OCI-LY7 (cell line): ENCODE data around the gene HACD3. TPM values are rescaled to one million over a fixed set of nuclear protein-coding genes. Genes with fewer than 3 reads are reported as not detected.

Experiments used
- BruUV-seq: library from RNA; stranded (reverse); fragments of 400-500 nt; replicated peaks from 2 replicates; lab custom pipeline; 2021; lab: Mats Ljungman, UMichigan
- CTCF ChIA-PET: fragments of 300-600 bp; sonication (Branson Sonifier 250); formaldehyde crosslinking; loops from one replicate; lab custom pipeline; 2022; ENCODE audit warnings: antibody characterized with exemption; ENCODE audit not compliant: unreplicated experiment; lab: Charles Lee
- POLR2A ChIA-PET: fragments of 300-600 bp; sonication (Branson Sonifier 250); formaldehyde crosslinking; loops from one replicate; lab custom pipeline; 2022; ENCODE audit warnings: antibody characterized with exemption; lab: Charles Lee
- DNase-seq: peaks from one replicate; pipeline ENCODE4 v3.0.0-alpha.2; 2015; ENCODE audit warnings: low spot score
- H2AFZ ChIP-seq: fragments of 200-600 bp; sonication (generic), shearing (Covaris generic); 2 replicates; pipeline ENCODE4 v1.6.1; 2014; ENCODE audit warnings: mild to moderate bottlenecking, antibody characterized with exemption, low read length, moderate library complexity
- H3K27ac ChIP-seq: fragments of 200-600 bp; sonication (generic); 2 replicates; pipeline ENCODE4 v1.5.1; 2014; ENCODE audit warnings: mixed run types, low read depth, mild to moderate bottlenecking, moderate library complexity, low read length, inconsistent platforms; ENCODE audit not compliant: poor library complexity, severe bottlenecking
- H3K36me3 ChIP-seq: fragments of 200-600 bp; sonication (generic); 2 replicates; pipeline ENCODE4 v1.6.1; 2014; ENCODE audit warnings: mild to moderate bottlenecking, antibody characterized with exemption, low read length, moderate library complexity, mixed read lengths; ENCODE audit not compliant: insufficient read depth
- H3K4me1 ChIP-seq: fragments of 200-600 bp; sonication (generic); 2 replicates; pipeline ENCODE4 v1.5.1; 2014; ENCODE audit warnings: mild to moderate bottlenecking, low read length; ENCODE audit not compliant: insufficient read depth, poor library complexity, severe bottlenecking
- H3K4me2 ChIP-seq: fragments of 200-600 bp; sonication (generic); 2 replicates; pipeline ENCODE4 v1.6.1; 2014; ENCODE audit warnings: mild to moderate bottlenecking, low read length
- H3K4me3 ChIP-seq: fragments of 200-600 bp; sonication (generic); 2 replicates; pipeline ENCODE4 v1.5.1; 2014; ENCODE audit warnings: mild to moderate bottlenecking, low read depth, low read length; ENCODE audit not compliant: poor library complexity, severe bottlenecking
- H3K79me2 ChIP-seq: fragments of 200-600 bp; sonication (generic); 2 replicates; pipeline ENCODE4 v1.6.1; 2016; ENCODE audit warnings: low read depth, mild to moderate bottlenecking, low read length, moderate library complexity, mixed read lengths; ENCODE audit not compliant: insufficient read depth
- H3K9me2 ChIP-seq: fragments of 200-600 bp; sonication (generic); 2 replicates; pipeline ENCODE4 v1.6.1; 2016; ENCODE audit warnings: mild to moderate bottlenecking, low read length, mixed read lengths; ENCODE audit not compliant: insufficient read depth
- H3K9me3 ChIP-seq: fragments of 200-600 bp; sonication (generic); 2 replicates; pipeline ENCODE4 v1.6.1; 2014; ENCODE audit warnings: mild to moderate bottlenecking, mixed run types, low read length, mixed read lengths
- H4K20me1 ChIP-seq: fragments of 200-600 bp; sonication (generic); 2 replicates; pipeline ENCODE4 v1.6.1; 2014; ENCODE audit warnings: mild to moderate bottlenecking, antibody characterized with exemption, low read length, moderate library complexity, mixed read lengths; ENCODE audit not compliant: insufficient read depth
- EZH2phosphoT487 ChIP-seq: fragments of 200-600 bp; sonication (generic); IDR thresholded peaks from 2 replicates; pipeline ENCODE4 v1.6.1; 2018; ENCODE audit warnings: low read depth, borderline replicate concordance, mild to moderate bottlenecking, mixed run types, antibody characterized with exemption, low read length, moderate library complexity, mixed read lengths
- intact Hi-C: fragments of 100-400 bp; cut with micrococcal nuclease; formaldehyde crosslinking; loops from one replicate; pipeline ENCODE4 v1.10.0; 2022; ENCODE audit not compliant: unreplicated experiment
- total RNA-seq, 2 experiments: library from RNA; depleted of rRNA in 1 of 2; stranded (reverse); fragments of >200 nt in 1 of 2; shearing (Covaris generic) in 1 of 2; gene quantifications; 2 replicates each; pipeline ENCODE4 v1.2.3, GENCODE V29; 2014 to 2022
- TF ChIP-seq, protein P1 (sequence below): fragments of 200-600 bp; sonication (generic); conservative IDR thresholded peaks from 2 replicates; pipeline ENCODE4 v1.5.1; 2014; ENCODE audit warnings: mild to moderate bottlenecking, antibody characterized with exemption, low read length, moderate library complexity, mixed read lengths

The HACD3 gene
- total RNA-seq, 2 experiments from 2014 or later: 29.2 to 50.5 TPM

DNA sequence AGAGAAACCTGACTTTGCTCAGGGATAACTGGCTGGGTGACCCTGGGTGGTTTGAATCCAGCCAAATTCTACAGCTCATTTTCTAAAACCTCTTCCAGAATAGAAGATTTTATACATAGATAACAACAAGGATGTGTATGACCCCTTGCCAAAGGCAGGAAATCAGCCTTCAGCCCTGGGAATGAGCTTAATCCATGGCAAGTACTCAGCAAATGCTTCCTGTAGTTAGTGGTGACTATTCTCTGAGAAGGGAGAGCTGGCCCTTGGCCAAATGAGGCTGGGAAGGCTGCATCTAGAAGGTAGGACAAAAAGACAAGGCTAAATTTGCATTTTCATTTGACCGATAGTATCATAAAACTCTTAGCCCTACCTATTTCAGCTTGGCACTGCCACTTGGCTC is 4.6 kb upstream of the HACD3 start:
- no peaks in the 10 kb centered on the region for H3K9me2 ChIP-seq
- no peaks in the 10 kb centered on the region for H3K9me3 ChIP-seq
- ChIA-PET POLR2A (interaction anchor here (1.1 kb wide), 1 partner anchor 26 kb away, joined by 3 read pairs; no protein-coding TSS in a partner anchor), CTCF (interaction anchor here (0.6 kb wide), 1 partner anchor 124 kb away, joined by 13 read pairs; no protein-coding TSS in a partner anchor)
- H3K4me3 ChIP-seq: no peak overlapping the region
- no peak overlapping the region for H3K27ac ChIP-seq
- H3K79me2 ChIP-seq: peaks cover 2% of the 10 kb centered on the region; the same call in 1 of the 2 replicates
- H4K20me1 ChIP-seq: no peaks in the 10 kb centered on the region
- no peaks in the 10 kb centered on the region for H3K36me3 ChIP-seq
- intact Hi-C loops: no loop called here
- peaks cover 6% of the 10 kb centered on the region for H3K4me1 ChIP-seq
- TF ChIP-seq EZH2phosphoT487: no peak
- TF ChIP-seq, protein P1, sequence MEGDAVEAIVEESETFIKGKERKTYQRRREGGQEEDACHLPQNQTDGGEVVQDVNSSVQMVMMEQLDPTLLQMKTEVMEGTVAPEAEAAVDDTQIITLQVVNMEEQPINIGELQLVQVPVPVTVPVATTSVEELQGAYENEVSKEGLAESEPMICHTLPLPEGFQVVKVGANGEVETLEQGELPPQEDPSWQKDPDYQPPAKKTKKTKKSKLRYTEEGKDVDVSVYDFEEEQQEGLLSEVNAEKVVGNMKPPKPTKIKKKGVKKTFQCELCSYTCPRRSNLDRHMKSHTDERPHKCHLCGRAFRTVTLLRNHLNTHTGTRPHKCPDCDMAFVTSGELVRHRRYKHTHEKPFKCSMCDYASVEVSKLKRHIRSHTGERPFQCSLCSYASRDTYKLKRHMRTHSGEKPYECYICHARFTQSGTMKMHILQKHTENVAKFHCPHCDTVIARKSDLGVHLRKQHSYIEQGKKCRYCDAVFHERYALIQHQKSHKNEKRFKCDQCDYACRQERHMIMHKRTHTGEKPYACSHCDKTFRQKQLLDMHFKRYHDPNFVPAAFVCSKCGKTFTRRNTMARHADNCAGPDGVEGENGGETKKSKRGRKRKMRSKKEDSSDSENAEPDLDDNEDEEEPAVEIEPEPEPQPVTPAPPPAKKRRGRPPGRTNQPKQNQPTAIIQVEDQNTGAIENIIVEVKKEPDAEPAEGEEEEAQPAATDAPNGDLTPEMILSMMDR: no peak
- BruUV-seq: no TSS peak
- H3K4me2 ChIP-seq: no peak overlapping the region
- no peak overlapping the region for H2AFZ ChIP-seq
- DNase-seq: no peak

DNA sequence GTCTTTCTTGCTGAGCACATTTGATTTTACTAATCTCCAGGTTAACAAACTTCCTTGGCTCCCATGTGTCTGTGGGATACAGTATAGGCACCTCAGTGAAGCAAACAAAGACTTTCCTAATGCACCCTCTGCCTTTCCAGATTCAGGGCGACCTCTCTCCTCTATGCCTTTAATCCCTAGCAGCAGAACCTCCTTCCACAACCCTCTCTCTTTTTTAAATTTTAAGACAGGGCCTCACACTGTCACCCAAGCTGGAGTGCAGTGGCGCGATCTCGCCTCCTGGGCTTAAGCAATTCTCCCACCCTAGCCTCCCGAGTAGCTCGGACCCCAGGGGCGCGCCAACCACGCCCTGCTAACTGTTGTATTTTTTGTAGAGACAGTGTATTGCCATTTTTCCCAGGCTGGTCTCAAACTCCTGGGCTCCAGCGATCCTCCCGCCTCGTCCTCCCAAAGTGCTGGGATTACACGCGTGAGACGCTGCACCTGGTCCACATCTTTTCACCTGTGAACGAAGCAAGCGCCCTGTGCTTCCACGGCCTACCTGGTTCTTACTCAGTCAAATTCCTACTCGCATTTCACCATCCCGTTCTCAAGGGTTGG is 1.7 kb upstream of the HACD3 start:
- ChIA-PET CTCF (no interaction called here), POLR2A (interaction anchor here (0.7 to 2.9 kb wide), 3 partner anchors 11 to 45 kb away, joined by 3 to 11 read pairs (median 4); no protein-coding TSS in a partner anchor)
- H3K4me2 ChIP-seq: no peak overlapping the region
- intact Hi-C loops: no loop called here
- H3K36me3 ChIP-seq: no peaks in the 10 kb centered on the region
- DNase-seq: no peak
- H3K27ac ChIP-seq: no peak overlapping the region
- H3K4me3 ChIP-seq: no peak overlapping the region
- TF ChIP-seq, protein P1: no peak
- TF ChIP-seq EZH2phosphoT487: no peak
- BruUV-seq: no TSS peak
- H3K9me2 ChIP-seq: no peaks in the 10 kb centered on the region
- no peak overlapping the region for H2AFZ ChIP-seq
- H3K9me3 ChIP-seq: no peaks in the 10 kb centered on the region
- no peaks in the 10 kb centered on the region; the same call in 1 of the 2 replicates for H4K20me1 ChIP-seq
- H3K79me2 ChIP-seq: peaks cover 31% of the 10 kb centered on the region
- peaks cover 27% of the 10 kb centered on the region for H3K4me1 ChIP-seq
